Tibial artery (tissue), 4 donors: ENCODE results near the gene VTI1A.
"Not testable (repeated sequence)": the region's sequence is repeated elsewhere in the genome, so short reads cannot be mapped to it uniquely, and the experiment has no call there.

Experiments
- DNase-seq, 2 donors: peaks; one replicate each; pipeline ENCODE4 v3.0.0-alpha.2; 2019
- H3K27ac ChIP-seq, 2 donors: fragments of 200-600 bp; sonication (generic) in 1 of 2; 1 replicate in 1 of 2; 2 replicates in 1 of 2; pipeline ENCODE4 v1.5.1; 2018 to 2019; ENCODE audit warnings: mild to moderate bottlenecking in 1 of 2
- H3K27me3 ChIP-seq, 2 donors: fragments of 200-600 bp; sonication (generic) in 1 of 2; one replicate each; pipeline versions ENCODE4 v1.5.1 to v1.6.0; 2016 to 2019
- H3K36me3 ChIP-seq, 3 donors: fragments of 200-600 bp; sonication (generic) in 2 of 3; one replicate each; pipeline ENCODE4 v1.5.1; 2016 to 2019; ENCODE audit warnings: mild to moderate bottlenecking in 2 of 3
- H3K4me1 ChIP-seq, 4 donors: fragments of 200-600 bp; sonication (generic) in 2 of 4; 1 replicate in 3 of 4; 2 replicates in 1 of 4; pipeline ENCODE4 v1.5.1; 2016 to 2019
- H3K4me3 ChIP-seq, 2 donors: fragments of 200-600 bp; sonication (generic) in 1 of 2; 1 replicate in 1 of 2; 2 replicates in 1 of 2; pipeline ENCODE4 v1.5.1; 2018 to 2019; ENCODE audit warnings: mild to moderate bottlenecking in 2 of 2
- H3K9me3 ChIP-seq, 3 donors: fragments of 200-600 bp; sonication (generic) in 1 of 3; one replicate each; pipeline ENCODE4 v1.5.1; 2016 to 2019
- CTCF ChIP-seq, 2 experiments: fragments of 200-600 bp in 1 of 2; fragments of 450-650 bp in 1 of 2; IDR thresholded peaks; one replicate each; pipeline ENCODE4 v1.5.1; 2017 to 2019; ENCODE audit warnings: antibody characterized with exemption in 2 of 2, mild to moderate bottlenecking in 1 of 2, moderate library complexity in 1 of 2
- intact Hi-C: fragments of 100-400 bp; cut with DNase I; formaldehyde crosslinking; loops from one replicate; pipeline ENCODE4 v1.15.0; 2023; ENCODE audit warnings: low total_unique reads

Gene VTI1A

GRCh38 chr10:112446855-112447619 is at the start of gene VTI1A, which contains the start of gene ZDHHC6:
TSS of gene VTI1A (plus strand) at chr10:112447215. CDS start at chr10:112447374, 159 bp downstream.
TSS of gene ZDHHC6 (minus strand) at chr10:112446914. CDS start at chr10:112445436, 1,478 bp downstream.
- Histone ChIP-seq H3K9me3 (no peaks in the 10 kb centered on the region), H3K27me3 (no peaks in the 10 kb centered on the region), H3K27ac (peak within 1 kb of the TSS; percentile 86 to 87), H3K4me1 (peaks cover 0 to 29% (median 24%) of the 10 kb centered on the region in 4 donors), H3K4me3 (peak within 1 kb of the TSS; percentile 71 to 96), H3K36me3 (peaks cover 0 to 15% (median 9%) of the 10 kb centered on the region in 3 donors)
- intact Hi-C loops: no loop called here
- peak; percentile 79 to 87 for DNase-seq
- no peak for TF ChIP-seq CTCF (IDR thresholded peaks at IDR 0.05)

- intact Hi-C loops: no loop called here
Measured at GRCh38 chr10:112397592-112397991, 49.4 kb upstream of the VTI1A start.

GRCh38 chr10:112402917-112403316 is 44.1 kb upstream of the VTI1A start:
- intact Hi-C loops: no loop called here
- no peak overlapping the region for H3K4me3 ChIP-seq

More at GRCh38 chr10:112397592-112397991, 49.4 kb upstream of the VTI1A start:
- H3K27me3 ChIP-seq: no peaks in the 10 kb centered on the region
- H3K9me3 ChIP-seq: no peaks in the 10 kb centered on the region
- no peak overlapping the region for H3K27ac ChIP-seq
- H3K36me3 ChIP-seq: no peaks in the 10 kb centered on the region
- H3K4me1 ChIP-seq: no peaks in the 10 kb centered on the region
- no peak for DNase-seq
- no peak overlapping the region for H3K4me3 ChIP-seq
- no peak for TF ChIP-seq CTCF (IDR thresholded peaks at IDR 0.05)

GRCh38 chr10:112404617-112405016 is 42.4 kb upstream of the VTI1A start:
- H3K36me3 ChIP-seq: no peaks in the 10 kb centered on the region
- H3K4me3 ChIP-seq: no peak overlapping the region
- no peak for DNase-seq
- no peaks in the 10 kb centered on the region for H3K27me3 ChIP-seq
- intact Hi-C loops: no loop called here
- no peaks in the 10 kb centered on the region for H3K9me3 ChIP-seq
- H3K4me1 ChIP-seq: no peaks in the 10 kb centered on the region
- no peak overlapping the region for H3K27ac ChIP-seq
- TF ChIP-seq CTCF (IDR thresholded peaks at IDR 0.05): no peak

More at GRCh38 chr10:112402917-112403316, 44.1 kb upstream of the VTI1A start:
- no peak for TF ChIP-seq CTCF (IDR thresholded peaks at IDR 0.05)
- DNase-seq: no peak
- H3K27ac ChIP-seq: no peak overlapping the region
- no peaks in the 10 kb centered on the region for H3K27me3 ChIP-seq
- no peaks in the 10 kb centered on the region for H3K4me1 ChIP-seq
- no peaks in the 10 kb centered on the region for H3K9me3 ChIP-seq
- no peaks in the 10 kb centered on the region for H3K36me3 ChIP-seq

GRCh38 chr10:112406806-112407205 is 40.2 kb upstream of the VTI1A start:
- H3K27me3 ChIP-seq, H3K36me3 ChIP-seq, DNase-seq, H3K9me3 ChIP-seq, H3K4me1 ChIP-seq, intact Hi-C loops, H3K4me3 ChIP-seq, H3K27ac ChIP-seq: not testable (repeated sequence)

- Histone ChIP-seq H3K27me3 (no peaks in the 10 kb centered on the region), H3K27ac (no peak overlapping the region), H3K9me3 (no peaks in the 10 kb centered on the region), H3K36me3 (no peaks in the 10 kb centered on the region), H3K4me3 (no peak overlapping the region), H3K4me1 (no peaks in the 10 kb centered on the region)
- no peak for TF ChIP-seq CTCF (IDR thresholded peaks at IDR 0.05)
- intact Hi-C loops: no loop called here
- no peak for DNase-seq
Measured at GRCh38 chr10:112407696-112408095, 39.3 kb upstream of the VTI1A start.
